ENCODE measurements around the gene ACBD6. TPM values are rescaled to one million over a fixed set of nuclear protein-coding genes. Genes with fewer than 3 reads are reported as not detected.

Gene ACBD6
- total RNA-seq, 2 experiments from 2014 or later: 45.7 to 49.0 TPM

GRCh38 chr1:180510882-180511281, 8.5 kb upstream of the ACBD6 start:
- no peaks in the 10 kb centered on the region for H3K4me1 Mint-ChIP-seq
- peaks cover 4% of the 10 kb centered on the region for H3K27me3 Mint-ChIP-seq
- no peak overlapping the region for H3K4me3 Mint-ChIP-seq
- no peak overlapping the region for H3K27ac Mint-ChIP-seq
- no peaks in the 10 kb centered on the region for H3K36me3 Mint-ChIP-seq
- DNase-seq: no peak
- H3K9me3 Mint-ChIP-seq: no peaks in the 10 kb centered on the region

GRCh38 chr1:180508725-180509097, 6.3 kb upstream of the ACBD6 start:
- H3K4me3 Mint-ChIP-seq: no peak overlapping the region
- no peaks in the 10 kb centered on the region for H3K4me1 Mint-ChIP-seq

GRCh38 chr1:180507795-180508724, 5.7 kb upstream of the ACBD6 start:
- Mint-ChIP-seq H3K27me3 (peaks cover 4% of the 10 kb centered on the region), H3K27ac (no peak overlapping the region), H3K4me1 (peaks cover 5% of the 10 kb centered on the region), H3K4me3 (no peak overlapping the region), H3K9me3 (no peaks in the 10 kb centered on the region), H3K36me3 (no peaks in the 10 kb centered on the region)
- DNase-seq: no peak

More at GRCh38 chr1:180508725-180509097, 6.3 kb upstream of the ACBD6 start:
- Mint-ChIP-seq H3K9me3 (no peaks in the 10 kb centered on the region), H3K27ac (no peak overlapping the region), H3K36me3 (no peaks in the 10 kb centered on the region), H3K27me3 (peaks cover 4% of the 10 kb centered on the region)
- no peak for DNase-seq

DNA sequence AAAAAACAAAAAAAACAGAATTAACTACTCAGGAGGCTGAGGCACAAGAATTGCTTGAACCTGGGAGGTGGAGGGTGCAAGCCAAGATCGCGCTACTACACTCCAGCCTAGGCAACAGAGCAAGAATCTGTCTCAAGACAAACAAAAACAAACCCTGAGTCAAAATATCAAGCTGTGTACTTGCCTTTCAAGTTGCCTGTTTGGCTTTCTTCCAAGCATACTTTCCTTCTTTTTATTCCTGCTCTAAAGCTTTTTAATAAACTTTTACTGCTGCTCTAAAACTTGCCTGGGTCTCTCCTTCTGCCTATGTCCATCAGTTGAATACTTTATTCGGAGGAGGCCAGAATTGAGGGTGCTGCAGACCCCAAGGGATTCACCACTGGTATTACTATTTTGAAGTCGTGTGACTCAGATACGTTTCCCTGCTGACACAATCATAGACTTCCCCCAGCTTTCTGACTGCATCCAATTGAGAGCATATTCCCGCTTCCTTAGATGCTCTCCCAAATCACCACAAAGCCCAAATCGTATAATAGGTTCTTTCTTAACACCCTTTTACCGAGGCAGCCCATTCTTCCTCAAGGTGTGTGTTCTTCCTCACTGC, 3.5 kb upstream of the ACBD6 start:
- H3K36me3 Mint-ChIP-seq: peaks cover 13% of the 10 kb centered on the region
- no peaks in the 10 kb centered on the region for H3K9me3 Mint-ChIP-seq
- DNase-seq: no peak
- H3K4me3 Mint-ChIP-seq: no peak overlapping the region
- no peak overlapping the region for H3K27ac Mint-ChIP-seq
- no peaks in the 10 kb centered on the region for H3K27me3 Mint-ChIP-seq
- H3K4me1 Mint-ChIP-seq: peaks cover 10% of the 10 kb centered on the region

DNA sequence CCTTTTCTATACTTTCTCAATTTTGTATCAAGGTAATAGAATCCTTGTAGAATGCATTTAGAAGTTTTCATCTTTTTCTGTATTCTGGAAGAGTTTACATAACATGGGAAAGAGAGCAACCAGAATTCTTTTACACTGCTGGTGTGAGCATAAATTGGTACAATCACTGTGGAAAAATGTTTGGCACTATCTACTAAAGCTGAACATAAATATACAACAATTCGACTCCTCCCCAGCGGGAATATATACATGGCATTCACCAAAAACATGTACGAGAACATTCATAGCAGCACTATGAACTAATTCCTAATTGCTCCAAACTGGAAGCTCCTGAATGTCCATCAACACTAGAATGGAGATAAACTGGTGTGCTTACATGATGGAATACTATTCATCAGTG, 1.8 kb upstream of the ACBD6 start:
- Mint-ChIP-seq H3K4me1 (peaks cover 19% of the 10 kb centered on the region), H3K27me3 (no peaks in the 10 kb centered on the region), H3K36me3 (peaks cover 23% of the 10 kb centered on the region), H3K4me3 (no peak overlapping the region), H3K9me3 (no peaks in the 10 kb centered on the region), H3K27ac (no peak overlapping the region)
- no peak for DNase-seq

DNA sequence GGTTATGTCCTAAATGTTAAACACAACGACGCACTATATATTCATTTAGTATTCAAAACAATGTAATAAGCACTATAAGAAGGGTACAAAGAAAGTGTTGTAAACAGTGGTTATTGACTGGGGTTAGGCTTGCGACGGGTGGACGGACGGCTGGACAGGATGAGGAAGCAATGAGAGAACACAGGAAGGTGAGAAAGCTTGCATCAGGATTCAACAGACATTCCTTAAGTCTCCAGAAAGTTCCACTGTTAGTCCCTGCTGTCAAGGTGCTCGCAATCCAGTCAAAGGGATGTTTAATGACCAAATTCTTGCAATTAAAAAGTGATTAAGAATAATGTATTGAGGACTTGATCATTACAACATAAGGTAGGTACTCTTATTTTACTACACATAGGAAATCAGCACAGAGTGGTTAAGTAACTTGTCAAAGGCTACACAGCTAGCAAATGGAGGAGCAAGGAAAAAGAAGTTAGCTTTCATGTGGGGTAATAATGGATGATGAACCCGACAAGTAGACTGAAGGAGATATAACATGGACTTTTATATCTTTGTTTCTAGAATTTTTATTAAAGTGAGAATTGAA, 994 bp upstream of the ACBD6 start:
- peak overlapping the region; percentile 98 for H3K4me3 Mint-ChIP-seq
- H3K27me3 Mint-ChIP-seq: no peaks in the 10 kb centered on the region
- H3K36me3 Mint-ChIP-seq: peaks cover 25% of the 10 kb centered on the region
- H3K9me3 Mint-ChIP-seq: no peaks in the 10 kb centered on the region
- no peak for DNase-seq
- H3K27ac Mint-ChIP-seq: peak overlapping the region; percentile 97
- peaks cover 23% of the 10 kb centered on the region for H3K4me1 Mint-ChIP-seq

DNA sequence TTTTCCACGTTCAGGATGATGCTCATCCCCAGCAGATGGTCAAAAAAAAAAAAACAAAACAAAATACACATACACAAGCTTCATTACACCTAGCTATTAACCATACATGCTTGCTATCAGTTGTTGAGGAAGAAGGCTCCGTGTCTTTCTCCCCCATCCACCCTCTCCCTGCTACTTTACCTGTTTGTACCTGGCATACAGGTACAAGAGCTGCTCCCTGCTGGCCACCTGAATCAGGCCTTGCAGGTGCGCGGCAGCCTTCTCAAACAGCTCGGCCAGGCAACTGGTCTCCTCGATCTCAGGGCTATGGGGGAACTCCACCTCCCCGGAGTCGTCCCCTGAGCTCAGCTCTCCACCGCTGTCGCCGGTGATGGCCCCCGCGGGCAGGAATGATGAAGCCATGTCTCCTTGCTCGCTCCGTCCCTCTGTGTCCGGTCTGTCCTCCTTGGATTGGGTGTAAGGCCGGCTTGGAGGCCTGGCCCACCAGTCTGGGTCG, 464 bp downstream of the ACBD6 start:
- no peak for DNase-seq
- Mint-ChIP-seq H3K36me3 (peaks cover 27% of the 10 kb centered on the region), H3K4me3 (peak overlapping the region; percentile 98), H3K27me3 (no peaks in the 10 kb centered on the region), H3K27ac (peak overlapping the region; percentile 97), H3K9me3 (no peaks in the 10 kb centered on the region), H3K4me1 (peaks cover 28% of the 10 kb centered on the region)

GRCh38 chr1:180500689-180501088, 1.7 kb downstream of the ACBD6 start:
- H3K4me3 Mint-ChIP-seq: peak overlapping the region; percentile 65
- peaks cover 33% of the 10 kb centered on the region for H3K36me3 Mint-ChIP-seq
- no peak overlapping the region for H3K27ac Mint-ChIP-seq
- peaks cover 33% of the 10 kb centered on the region for H3K4me1 Mint-ChIP-seq
- no peaks in the 10 kb centered on the region for H3K27me3 Mint-ChIP-seq
- H3K9me3 Mint-ChIP-seq: no peaks in the 10 kb centered on the region
- DNase-seq: no peak

DNA sequence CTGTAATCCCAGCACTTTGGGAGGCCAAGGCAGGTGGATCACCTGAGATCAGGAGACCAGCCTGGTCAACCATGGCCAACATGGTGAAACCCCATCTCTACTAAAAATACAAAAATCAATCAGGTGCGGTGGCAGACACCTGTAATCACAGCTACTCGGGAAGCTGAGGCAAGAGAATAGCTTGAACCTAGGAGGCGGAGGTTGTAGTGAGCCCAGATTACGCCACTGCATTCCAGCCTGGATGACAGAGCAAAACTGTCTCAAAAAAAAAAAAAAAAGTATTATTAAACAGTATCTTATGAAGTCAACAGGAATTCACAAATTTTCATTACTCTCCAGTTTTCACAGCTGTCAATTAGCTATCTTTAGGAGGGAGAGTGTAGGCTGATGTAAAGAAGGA, 3.8 kb downstream of the ACBD6 start:
- Mint-ChIP-seq H3K27me3 (no peaks in the 10 kb centered on the region), H3K36me3 (peaks cover 37% of the 10 kb centered on the region), H3K9me3 (no peaks in the 10 kb centered on the region), H3K4me3 (no peak overlapping the region), H3K27ac (no peak overlapping the region), H3K4me1 (peaks cover 37% of the 10 kb centered on the region)
- no peak for DNase-seq

GRCh38 chr1:180497826-180498225, 4.6 kb downstream of the ACBD6 start:
- Mint-ChIP-seq H3K27me3 (no peaks in the 10 kb centered on the region), H3K4me3 (no peak overlapping the region), H3K4me1 (peaks cover 35% of the 10 kb centered on the region), H3K36me3 (peaks cover 41% of the 10 kb centered on the region), H3K27ac (no peak overlapping the region), H3K9me3 (no peaks in the 10 kb centered on the region)
- DNase-seq: no peak

DNA sequence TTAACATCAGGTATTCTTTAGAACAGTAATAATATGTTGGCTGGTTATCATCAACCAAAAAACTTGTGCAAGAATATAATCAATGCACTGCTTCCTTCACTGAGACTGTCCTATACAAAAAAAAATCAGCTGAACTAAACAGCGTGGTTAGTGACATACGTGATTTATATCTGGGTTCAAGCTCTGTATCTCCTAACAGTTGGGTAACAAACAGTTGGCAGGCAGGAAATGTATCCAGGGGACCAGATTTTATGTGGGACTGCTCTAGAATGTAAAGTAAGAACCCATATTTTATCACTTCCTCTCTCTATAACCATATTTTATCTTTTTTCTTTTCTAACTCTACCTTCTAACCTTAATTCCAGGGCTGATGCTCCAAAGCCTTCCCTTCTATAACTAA, 8.0 kb downstream of the ACBD6 start:
- Mint-ChIP-seq H3K27me3 (no peaks in the 10 kb centered on the region), H3K9me3 (no peaks in the 10 kb centered on the region), H3K4me3 (no peak overlapping the region), H3K36me3 (peaks cover 19% of the 10 kb centered on the region), H3K4me1 (peaks cover 22% of the 10 kb centered on the region), H3K27ac (no peak overlapping the region)
- DNase-seq: no peak

GRCh38 chr1:180489976-180490375, 12.4 kb downstream of the ACBD6 start:
- peaks cover 16% of the 10 kb centered on the region for H3K36me3 Mint-ChIP-seq
- H3K27ac Mint-ChIP-seq: no peak overlapping the region
- DNase-seq: no peak
- no peaks in the 10 kb centered on the region for H3K27me3 Mint-ChIP-seq
- H3K9me3 Mint-ChIP-seq: no peaks in the 10 kb centered on the region
- H3K4me3 Mint-ChIP-seq: no peak overlapping the region
- H3K4me1 Mint-ChIP-seq: peaks cover 13% of the 10 kb centered on the region

DNA sequence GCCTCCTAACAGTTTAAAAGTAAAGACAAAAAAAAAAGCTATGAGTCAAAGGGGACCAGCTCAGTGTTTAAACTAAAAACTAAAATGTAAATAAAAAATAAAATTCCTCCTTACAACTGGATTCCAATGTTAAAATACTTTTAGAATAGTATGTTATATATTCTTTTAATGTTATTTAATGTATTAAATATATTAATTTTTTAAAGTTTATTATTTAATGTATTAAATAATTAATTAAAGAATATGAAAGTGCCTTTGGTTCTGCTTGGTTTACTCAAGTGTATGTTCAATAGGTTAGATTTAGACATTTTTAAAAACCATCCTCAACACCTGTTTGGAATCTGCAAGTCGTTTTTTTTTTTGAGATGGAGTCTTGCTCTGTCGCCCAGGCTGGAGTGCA, 13.1 kb downstream of the ACBD6 start:
- Mint-ChIP-seq H3K36me3 (peaks cover 14% of the 10 kb centered on the region), H3K4me3 (no peak overlapping the region), H3K27me3 (no peaks in the 10 kb centered on the region), H3K9me3 (no peaks in the 10 kb centered on the region), H3K27ac (no peak overlapping the region), H3K4me1 (peaks cover 10% of the 10 kb centered on the region)
- DNase-seq: no peak

GRCh38 chr1:180488661-180489060, 13.7 kb downstream of the ACBD6 start:
- no peak overlapping the region for H3K27ac Mint-ChIP-seq
- H3K4me1 Mint-ChIP-seq: peaks cover 9% of the 10 kb centered on the region
- H3K36me3 Mint-ChIP-seq: peaks cover 13% of the 10 kb centered on the region
- H3K27me3 Mint-ChIP-seq: no peaks in the 10 kb centered on the region
- H3K9me3 Mint-ChIP-seq: no peaks in the 10 kb centered on the region
- no peak for DNase-seq
- no peak overlapping the region for H3K4me3 Mint-ChIP-seq

- no peaks in the 10 kb centered on the region for H3K27me3 Mint-ChIP-seq
- H3K27ac Mint-ChIP-seq: no peak overlapping the region
- no peaks in the 10 kb centered on the region for H3K9me3 Mint-ChIP-seq
- peaks cover 9% of the 10 kb centered on the region for H3K36me3 Mint-ChIP-seq
- H3K4me3 Mint-ChIP-seq: no peak overlapping the region
- DNase-seq: no peak
- peaks cover 16% of the 10 kb centered on the region for H3K4me1 Mint-ChIP-seq
These were observed 16.3 kb downstream of the ACBD6 start for GRCh38 chr1:180486092-180486491.

Measured in activated naive CD8-positive, alpha-beta T cell treated with anti-CD3 and anti-CD28 coated beads for 36 hours (primary cell).